Ovary (tissue), 3 donors: Measurements from ENCODE around the gene RDH8.

Source experiments
- POLR2A ChIP-seq: fragments of 450-650 bp; IDR thresholded peaks from one replicate; pipeline ENCODE4 v1.6.1; 2017; ENCODE audit warnings: antibody characterized with exemption, mild to moderate bottlenecking, moderate library complexity
- TF ChIP-seq, protein P1 (sequence below), 3 donors: fragments of 450-650 bp in 2 of 3; fragments of 200-600 bp in 1 of 3; IDR thresholded peaks; one replicate each; pipeline versions ENCODE4 v1.5.1 to v1.8.0; 2016 to 2022; ENCODE audit warnings: antibody characterized with exemption in 3 of 3, mild to moderate bottlenecking in 1 of 3
- donor health status: DM: no; HTN: no; CAD: no.

DNA sequence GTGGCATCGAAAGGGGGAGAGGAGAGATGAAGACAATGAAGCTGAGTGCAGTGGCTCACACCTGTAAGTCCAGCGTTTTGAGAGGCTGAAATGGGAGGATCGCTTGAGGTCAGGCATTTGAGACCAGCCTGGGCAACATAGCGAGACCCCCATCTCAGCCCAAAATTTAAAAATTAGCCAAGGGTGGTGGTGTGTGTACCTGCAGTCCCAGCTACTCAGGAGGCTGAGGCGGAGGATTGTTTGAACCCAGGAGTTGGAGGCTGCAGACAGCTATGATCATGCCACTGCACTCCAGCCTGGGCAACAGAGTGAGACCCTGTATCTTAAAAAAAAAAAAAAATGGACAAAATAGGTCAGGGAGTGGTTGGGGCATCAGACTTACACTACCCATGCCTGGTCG, 7.6 kb downstream of the RDH8 start:
- TF ChIP-seq, protein P1, sequence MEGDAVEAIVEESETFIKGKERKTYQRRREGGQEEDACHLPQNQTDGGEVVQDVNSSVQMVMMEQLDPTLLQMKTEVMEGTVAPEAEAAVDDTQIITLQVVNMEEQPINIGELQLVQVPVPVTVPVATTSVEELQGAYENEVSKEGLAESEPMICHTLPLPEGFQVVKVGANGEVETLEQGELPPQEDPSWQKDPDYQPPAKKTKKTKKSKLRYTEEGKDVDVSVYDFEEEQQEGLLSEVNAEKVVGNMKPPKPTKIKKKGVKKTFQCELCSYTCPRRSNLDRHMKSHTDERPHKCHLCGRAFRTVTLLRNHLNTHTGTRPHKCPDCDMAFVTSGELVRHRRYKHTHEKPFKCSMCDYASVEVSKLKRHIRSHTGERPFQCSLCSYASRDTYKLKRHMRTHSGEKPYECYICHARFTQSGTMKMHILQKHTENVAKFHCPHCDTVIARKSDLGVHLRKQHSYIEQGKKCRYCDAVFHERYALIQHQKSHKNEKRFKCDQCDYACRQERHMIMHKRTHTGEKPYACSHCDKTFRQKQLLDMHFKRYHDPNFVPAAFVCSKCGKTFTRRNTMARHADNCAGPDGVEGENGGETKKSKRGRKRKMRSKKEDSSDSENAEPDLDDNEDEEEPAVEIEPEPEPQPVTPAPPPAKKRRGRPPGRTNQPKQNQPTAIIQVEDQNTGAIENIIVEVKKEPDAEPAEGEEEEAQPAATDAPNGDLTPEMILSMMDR (IDR thresholded peaks at IDR 0.05) = no peak
- no peak for TF ChIP-seq POLR2A
